C4-2B (cell line): ENCODE data around the gene HCAR3.

ENCODE experiments used
- ZFX ChIP-seq: fragments of 450-650 bp; IDR thresholded peaks from 2 replicates; pipeline ENCODE4 v1.6.1; 2017
- TF ChIP-seq, protein P1 (sequence below): fragments of 450-650 bp; conservative IDR thresholded peaks from 2 replicates; pipeline ENCODE4 v1.5.1; 2017; ENCODE audit warnings: mild to moderate bottlenecking

DNA sequence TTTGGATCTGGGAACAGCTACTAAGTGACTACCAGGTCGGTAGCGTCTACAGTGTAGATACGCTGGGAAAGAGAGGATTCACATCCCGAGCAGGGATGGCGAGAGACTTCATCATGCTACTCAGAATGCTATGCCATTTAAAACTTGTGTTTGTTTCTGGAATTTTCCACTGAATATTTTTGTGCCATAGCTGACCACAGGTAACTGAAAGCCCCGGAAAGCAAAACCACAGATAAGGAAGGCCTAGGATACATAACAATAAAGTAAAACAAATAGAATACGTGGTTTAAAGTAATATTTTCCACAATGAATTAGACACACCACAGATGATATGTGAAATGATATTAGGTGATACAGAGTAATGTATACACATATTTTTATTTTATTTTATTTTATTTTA is 22.0 kb upstream of the HCAR3 start:
- TF ChIP-seq, protein P1, sequence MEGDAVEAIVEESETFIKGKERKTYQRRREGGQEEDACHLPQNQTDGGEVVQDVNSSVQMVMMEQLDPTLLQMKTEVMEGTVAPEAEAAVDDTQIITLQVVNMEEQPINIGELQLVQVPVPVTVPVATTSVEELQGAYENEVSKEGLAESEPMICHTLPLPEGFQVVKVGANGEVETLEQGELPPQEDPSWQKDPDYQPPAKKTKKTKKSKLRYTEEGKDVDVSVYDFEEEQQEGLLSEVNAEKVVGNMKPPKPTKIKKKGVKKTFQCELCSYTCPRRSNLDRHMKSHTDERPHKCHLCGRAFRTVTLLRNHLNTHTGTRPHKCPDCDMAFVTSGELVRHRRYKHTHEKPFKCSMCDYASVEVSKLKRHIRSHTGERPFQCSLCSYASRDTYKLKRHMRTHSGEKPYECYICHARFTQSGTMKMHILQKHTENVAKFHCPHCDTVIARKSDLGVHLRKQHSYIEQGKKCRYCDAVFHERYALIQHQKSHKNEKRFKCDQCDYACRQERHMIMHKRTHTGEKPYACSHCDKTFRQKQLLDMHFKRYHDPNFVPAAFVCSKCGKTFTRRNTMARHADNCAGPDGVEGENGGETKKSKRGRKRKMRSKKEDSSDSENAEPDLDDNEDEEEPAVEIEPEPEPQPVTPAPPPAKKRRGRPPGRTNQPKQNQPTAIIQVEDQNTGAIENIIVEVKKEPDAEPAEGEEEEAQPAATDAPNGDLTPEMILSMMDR = no peak
- TF ChIP-seq ZFX = no peak
